ENCODE data around the gene CPNE9.
"Not testable (repeated sequence)": the region's sequence is repeated elsewhere in the genome, so short reads cannot be mapped to it uniquely, and the experiment has no call there.

The CPNE9 gene

GRCh38 chr3:9769012-9769411 lies 65.4 kb downstream of the CPNE9 start:
- TF ChIP-seq Cebpa-rat (IDR thresholded peaks at IDR 0.05): no peak
- Histone ChIP-seq H3K27me3 (peaks cover 22 to 42% (median 30%) of the 10 kb centered on the region in 11 experiments), H3K4me2 (peak overlapping the region in 3 of 11 experiments; percentile 70 to 90 (median 80); a peak in 6 of 22 replicates), H3K9ac (peak overlapping the region in 4 of 11 experiments; percentile 6 to 62 (median 15); a peak in 2 of 22 replicates), H4K20me1 (peaks cover 0 to 25% (median 0%) of the 10 kb centered on the region in 11 experiments; a peak in 5 of 22 replicates), H3K4me3 (peak overlapping the region in 2 of 10 experiments; percentile 37 to 49; a peak in 2 of 20 replicates), H3K36me3 (no peaks in the 10 kb centered on the region), H3K9me3 (replicated peaks in 1 of 11) (no peaks in the 10 kb centered on the region), H3K27ac (no peak overlapping the region), H3K4me1 (peaks cover 6 to 48% (median 10%) of the 10 kb centered on the region in 10 experiments; a peak in 15 of 20 replicates)

GRCh38 chr3:9769426-9770275 lies 66.0 kb downstream of the CPNE9 start, which contains the start of gene CAMK1:
TSS of gene CAMK1 (minus strand) at chr3:9769947. CDS start at chr3:9767749, 2,198 bp downstream.
- Histone ChIP-seq H3K4me1 (peaks cover 6 to 48% (median 10%) of the 10 kb centered on the region in 10 experiments; a peak in 15 of 20 replicates), H3K36me3 (no peaks in the 10 kb centered on the region), H3K4me3 (peak within 1 kb of the TSS in 3 of 10 experiments; percentile 37 to 49 (median 37); a peak in 6 of 20 replicates), H3K27me3 (peaks cover 22 to 42% (median 30%) of the 10 kb centered on the region in 11 experiments), H3K4me2 (peak within 1 kb of the TSS; percentile 41 to 90 (median 58); a peak in 20 of 22 replicates), H4K20me1 (peaks cover 0 to 25% (median 0%) of the 10 kb centered on the region in 11 experiments; a peak in 5 of 22 replicates), H3K9me3 (replicated peaks in 1 of 11) (no peaks in the 10 kb centered on the region), H3K9ac (peak within 1 kb of the TSS in 4 of 11 experiments; percentile 6 to 62 (median 15); a peak in 3 of 22 replicates), H3K27ac (no peak within 1 kb of the TSS)
- TF ChIP-seq Cebpa-rat (IDR thresholded peaks at IDR 0.05): no peak

- Histone ChIP-seq H3K27me3 (peaks cover 22 to 44% (median 30%) of the 10 kb centered on the region in 11 experiments), H3K9me3 (replicated peaks in 1 of 11) (no peaks in the 10 kb centered on the region), H3K36me3 (no peaks in the 10 kb centered on the region), H3K4me3 (0 out of 20 replicates have a peak overlapping the region, but pooled peaks of 1 of the 10 experiments have one; percentile 37), H3K4me1 (peaks cover 6 to 48% (median 10%) of the 10 kb centered on the region in 10 experiments; a peak in 15 of 20 replicates), H3K27ac (no peak overlapping the region), H3K9ac (no peak overlapping the region), H4K20me1 (peaks cover 0 to 25% (median 0%) of the 10 kb centered on the region in 11 experiments; a peak in 5 of 22 replicates), H3K4me2 (peak overlapping the region in 5 of 11 experiments; percentile 51 to 90 (median 70); a peak in 6 of 22 replicates)
- no peak for TF ChIP-seq Cebpa-rat (IDR thresholded peaks at IDR 0.05)
Measured at GRCh38 chr3:9770276-9770812, 66.7 kb downstream of the CPNE9 start.

- Histone ChIP-seq H4K20me1 (peaks cover 0 to 25% (median 0%) of the 10 kb centered on the region in 11 experiments; a peak in 5 of 22 replicates), H3K27me3 (peaks cover 22 to 50% (median 31%) of the 10 kb centered on the region in 11 experiments), H3K4me1 (peaks cover 6 to 44% (median 10%) of the 10 kb centered on the region in 10 experiments; a peak in 15 of 20 replicates)
- not testable (repeated sequence) for H3K36me3 ChIP-seq; H3K9me3 ChIP-seq (replicated peaks in 1 of 11); H3K9ac ChIP-seq; H3K4me2 ChIP-seq; H3K4me3 ChIP-seq; H3K27ac ChIP-seq
Measured at GRCh38 chr3:9771007-9771406, 67.4 kb downstream of the CPNE9 start.

- Histone ChIP-seq H3K27me3 (peaks cover 0 to 33% (median 0%) of the 10 kb centered on the region in 11 experiments; a peak in 6 of 22 replicates), H3K9me3 (replicated peaks in 1 of 11) (no peaks in the 10 kb centered on the region), H4K20me1 (peaks cover 0 to 16% (median 0%) of the 10 kb centered on the region in 11 experiments; a peak in 6 of 22 replicates), H3K4me1 (peaks cover 43 to 57% (median 51%) of the 10 kb centered on the region in 10 experiments), H3K4me2 (peak overlapping the region; percentile 75 to 95 (median 90); a peak in 21 of 22 replicates), H3K4me3 (no peak overlapping the region; a peak in 1 of 20 replicates), H3K36me3 (peaks cover 0 to 8% (median 0%) of the 10 kb centered on the region in 11 experiments; a peak in 1 of 22 replicates), H3K9ac (no peak overlapping the region), H3K27ac (no peak overlapping the region)
- TF ChIP-seq Cebpa-rat (IDR thresholded peaks at IDR 0.05): no peak
Measured at GRCh38 chr3:9776896-9777693, 73.5 kb downstream of the CPNE9 start.

GRCh38 chr3:9777694-9778021 lies 74.0 kb downstream of the CPNE9 start:
- H4K20me1 ChIP-seq: peaks cover 0 to 16% (median 0%) of the 10 kb centered on the region in 11 experiments; a peak in 6 of 22 replicates
- peaks cover 0 to 33% (median 0%) of the 10 kb centered on the region in 11 experiments; a peak in 6 of 22 replicates for H3K27me3 ChIP-seq
- peak overlapping the region; percentile 75 to 95 (median 90) for H3K4me2 ChIP-seq
- TF ChIP-seq Cebpa-rat (IDR thresholded peaks at IDR 0.05): no peak
- H3K4me3 ChIP-seq: no peak overlapping the region
- peaks cover 0 to 11% (median 0%) of the 10 kb centered on the region in 11 experiments; a peak in 1 of 22 replicates for H3K36me3 ChIP-seq
- no peak overlapping the region for H3K27ac ChIP-seq
- H3K9ac ChIP-seq: no peak overlapping the region
- peaks cover 49 to 63% (median 57%) of the 10 kb centered on the region in 10 experiments for H3K4me1 ChIP-seq
- H3K9me3 ChIP-seq (replicated peaks in 1 of 11): no peaks in the 10 kb centered on the region

- TF ChIP-seq Cebpa-rat (IDR thresholded peaks at IDR 0.05): no peak
- no peaks in the 10 kb centered on the region for H3K9me3 ChIP-seq (replicated peaks in 1 of 11)
- peak overlapping the region in 5 of 11 experiments; percentile 84 to 95 (median 87); a peak in 4 of 22 replicates for H3K27ac ChIP-seq
- peaks cover 0 to 33% (median 0%) of the 10 kb centered on the region in 11 experiments; a peak in 6 of 22 replicates for H3K27me3 ChIP-seq
- peak overlapping the region in 1 of 11 experiments; percentile 80; a peak in 1 of 22 replicates for H3K9ac ChIP-seq
- H3K36me3 ChIP-seq: peaks cover 0 to 13% (median 0%) of the 10 kb centered on the region in 11 experiments; a peak in 4 of 22 replicates
- H3K4me1 ChIP-seq: peaks cover 52 to 68% (median 59%) of the 10 kb centered on the region in 10 experiments
- peaks cover 0 to 16% (median 0%) of the 10 kb centered on the region in 11 experiments; a peak in 6 of 22 replicates for H4K20me1 ChIP-seq
- peak overlapping the region in 1 of 10 experiments; percentile 31; a peak in 1 of 20 replicates for H3K4me3 ChIP-seq
- H3K4me2 ChIP-seq: peak overlapping the region; percentile 75 to 95 (median 90)
Measured at GRCh38 chr3:9778143-9779074, 74.8 kb downstream of the CPNE9 start.

Data from BLaER1 treated with 17β-estradiol and CSF1 and Interleukin-3, amounts not matched to agents 10 nM and 100 nM (cell line).